Measurements from ENCODE around the gene CASK.

DNA sequence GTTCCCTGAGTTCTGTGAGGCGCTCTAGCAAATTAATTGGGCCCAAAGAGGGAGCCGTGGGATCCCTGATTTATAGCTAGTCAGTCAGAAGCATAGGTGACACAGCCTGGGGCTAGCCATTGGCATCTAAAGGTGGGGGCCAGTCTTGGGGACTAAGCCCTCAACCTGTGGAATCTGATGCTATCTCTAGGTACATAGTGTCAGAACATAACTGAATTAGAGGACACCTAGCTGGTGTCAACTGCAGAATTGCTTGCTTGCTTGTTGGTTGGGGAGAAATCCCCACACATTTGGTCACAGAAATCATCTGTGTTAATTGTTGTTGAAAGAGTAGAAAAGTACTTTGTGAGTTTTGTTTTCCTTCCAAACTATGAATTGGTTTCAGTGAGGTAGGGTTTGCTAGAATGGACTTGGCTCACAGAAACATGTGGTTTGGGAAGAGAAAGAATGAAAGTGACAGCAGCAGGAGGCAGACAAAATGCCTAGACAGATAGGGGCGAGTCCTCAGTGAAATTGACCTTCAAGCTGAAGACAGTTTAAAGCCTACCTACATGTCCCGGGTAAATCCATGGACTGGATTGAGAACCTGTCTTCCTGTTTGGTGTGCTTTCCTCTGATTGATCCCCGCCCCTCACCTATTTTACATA is 212.2 kb downstream of the CASK start:
- TF ChIP-seq, protein P1, sequence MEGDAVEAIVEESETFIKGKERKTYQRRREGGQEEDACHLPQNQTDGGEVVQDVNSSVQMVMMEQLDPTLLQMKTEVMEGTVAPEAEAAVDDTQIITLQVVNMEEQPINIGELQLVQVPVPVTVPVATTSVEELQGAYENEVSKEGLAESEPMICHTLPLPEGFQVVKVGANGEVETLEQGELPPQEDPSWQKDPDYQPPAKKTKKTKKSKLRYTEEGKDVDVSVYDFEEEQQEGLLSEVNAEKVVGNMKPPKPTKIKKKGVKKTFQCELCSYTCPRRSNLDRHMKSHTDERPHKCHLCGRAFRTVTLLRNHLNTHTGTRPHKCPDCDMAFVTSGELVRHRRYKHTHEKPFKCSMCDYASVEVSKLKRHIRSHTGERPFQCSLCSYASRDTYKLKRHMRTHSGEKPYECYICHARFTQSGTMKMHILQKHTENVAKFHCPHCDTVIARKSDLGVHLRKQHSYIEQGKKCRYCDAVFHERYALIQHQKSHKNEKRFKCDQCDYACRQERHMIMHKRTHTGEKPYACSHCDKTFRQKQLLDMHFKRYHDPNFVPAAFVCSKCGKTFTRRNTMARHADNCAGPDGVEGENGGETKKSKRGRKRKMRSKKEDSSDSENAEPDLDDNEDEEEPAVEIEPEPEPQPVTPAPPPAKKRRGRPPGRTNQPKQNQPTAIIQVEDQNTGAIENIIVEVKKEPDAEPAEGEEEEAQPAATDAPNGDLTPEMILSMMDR (IDR thresholded peaks at IDR 0.05) = no peak
- TF ChIP-seq POLR2A (IDR thresholded peaks at IDR 0.05) = no peak
- no peak for TF ChIP-seq POLR2AphosphoS5 (IDR thresholded peaks at IDR 0.05)

Measured in prostate gland (tissue), 2 donors.